NCI-H774 (cell line): ENCODE results near the gene SFR1.

ENCODE experiments used
- DNase-seq: peaks from one replicate; lab custom pipeline; 2025; lab: John Stamatoyannopoulos, UW

Gene SFR1

GRCh38 chr10:104121485-104122224 lies at the start of gene SFR1:
Gene SFR1 (plus strand): TSS chr10:104122171. CDS start chr10:104122184, 13 bp downstream.
- peak; percentile 91 for DNase-seq

GRCh38 chr10:104072786-104073185 lies 49.2 kb upstream of the SFR1 start:
- DNase-seq = no peak

GRCh38 chr10:104074505-104074904 lies 47.5 kb upstream of the SFR1 start:
- DNase-seq = no peak

GRCh38 chr10:104076743-104077160 lies 45.2 kb upstream of the SFR1 start:
- peak; percentile 10 for DNase-seq

- no peak for DNase-seq
Observed at GRCh38 chr10:104077247-104077646, 44.7 kb upstream of the SFR1 start.

- DNase-seq = no peak
Observed at GRCh38 chr10:104077663-104078151, 44.3 kb upstream of the SFR1 start.

- DNase-seq = peak; percentile 45
Observed at GRCh38 chr10:104080762-104081161, 41.2 kb upstream of the SFR1 start.

GRCh38 chr10:104081998-104082397 lies 40.0 kb upstream of the SFR1 start:
- no peak for DNase-seq

GRCh38 chr10:104084482-104085142 lies 37.4 kb upstream of the SFR1 start:
- no peak for DNase-seq

GRCh38 chr10:104085801-104086400 lies 36.1 kb upstream of the SFR1 start, which contains the start of gene COL17A1:
Gene COL17A1 (minus strand): TSS chr10:104085880. CDS start chr10:104080673, 5,207 bp downstream.
- DNase-seq = no peak

GRCh38 chr10:104088239-104088638 lies 33.7 kb upstream of the SFR1 start:
- no peak for DNase-seq

GRCh38 chr10:104089621-104090020 lies 32.4 kb upstream of the SFR1 start:
- DNase-seq = no peak

- no peak for DNase-seq
Observed at GRCh38 chr10:104090611-104091010, 31.4 kb upstream of the SFR1 start.

GRCh38 chr10:104092749-104093148 lies 29.2 kb upstream of the SFR1 start:
- DNase-seq = no peak

GRCh38 chr10:104096692-104097091 lies 25.3 kb upstream of the SFR1 start:
- no peak for DNase-seq

- DNase-seq = no peak
Observed at GRCh38 chr10:104098358-104098925, 23.5 kb upstream of the SFR1 start.

- DNase-seq = no peak
Observed at GRCh38 chr10:104099269-104099668, 22.7 kb upstream of the SFR1 start.

GRCh38 chr10:104099941-104100340 lies 22.0 kb upstream of the SFR1 start:
- no peak for DNase-seq

GRCh38 chr10:104100795-104101194 lies 21.2 kb upstream of the SFR1 start:
- DNase-seq = no peak

GRCh38 chr10:104101902-104102301 lies 20.1 kb upstream of the SFR1 start:
- DNase-seq = no peak

- no peak for DNase-seq
Observed at GRCh38 chr10:104103956-104104355, 18.0 kb upstream of the SFR1 start.

GRCh38 chr10:104104418-104104817 lies 17.6 kb upstream of the SFR1 start:
- DNase-seq = no peak

GRCh38 chr10:104104926-104105325 lies 17.0 kb upstream of the SFR1 start:
- DNase-seq = no peak
